ENCODE measurements around the gene ST6GAL2. TPM values are rescaled to one million over a fixed set of nuclear protein-coding genes. Genes with fewer than 3 reads are reported as not detected.

ST6GAL2 gene
- total and polyA plus RNA-seq, 4 donors, result 0.02 to 4.0 (median 0.55) TPM

- no peak for TF ChIP-seq CTCF (IDR thresholded peaks at IDR 0.05; ENCODE audit: control extremely low read depth, extremely low read depth)
These were observed 38.6 kb downstream of the ST6GAL2 start for GRCh38 chr2:106847366-106847765.

GRCh38 chr2:106845716-106846115 is 40.3 kb downstream of the ST6GAL2 start:
- TF ChIP-seq CTCF (IDR thresholded peaks at IDR 0.05; ENCODE audit: control extremely low read depth, extremely low read depth), result no peak
- Histone ChIP-seq H3K27ac (ENCODE audit: low read depth in 1 of 2, low read length in 1 of 2) (no peak overlapping the region), H3K9me3 (ENCODE audit: control insufficient read depth in 4 of 4, insufficient read depth in 3 of 4, low read length in 3 of 4) (no peaks in the 10 kb centered on the region), H3K4me1 (ENCODE audit: control insufficient read depth in 5 of 5, insufficient read depth in 5 of 5, low read length in 5 of 5) (peaks cover 0 to 8% (median 0%) of the 10 kb centered on the region in 5 donors), H3K4me3 (no peak overlapping the region), H3K9ac (ENCODE audit: insufficient read depth in 1 of 2, low read length in 2 of 2) (no peak overlapping the region), H3K36me3 (ENCODE audit: control insufficient read depth in 4 of 4, insufficient read depth in 4 of 4, low read length in 4 of 4) (no peaks in the 10 kb centered on the region), H3K27me3 (ENCODE audit: control insufficient read depth in 3 of 3, insufficient read depth in 3 of 3, low read length in 2 of 3) (no peaks in the 10 kb centered on the region)
- WGBS, 2 donors, result 94% methylated on average over 6 of the region's 6 CpGs
- no peak for DNase-seq
- no peak for ATAC-seq (ENCODE audit: insufficient read depth, low FRiP score)

More at GRCh38 chr2:106847366-106847765, 38.6 kb downstream of the ST6GAL2 start:
- H3K27ac ChIP-seq (ENCODE audit: low read depth in 1 of 2, low read length in 1 of 2), result no peak overlapping the region
- no peaks in the 10 kb centered on the region for H3K36me3 ChIP-seq (ENCODE audit: control insufficient read depth in 4 of 4, insufficient read depth in 4 of 4, low read length in 4 of 4)
- DNase-seq (no peak), ATAC-seq (ENCODE audit: insufficient read depth, low FRiP score) (no peak)
- H3K27me3 ChIP-seq (ENCODE audit: control insufficient read depth in 3 of 3, insufficient read depth in 3 of 3, low read length in 2 of 3), result no peaks in the 10 kb centered on the region
- H3K4me3 ChIP-seq, result no peak overlapping the region
- H3K9ac ChIP-seq (ENCODE audit: insufficient read depth in 1 of 2, low read length in 2 of 2), result no peak overlapping the region
- H3K4me1 ChIP-seq (ENCODE audit: control insufficient read depth in 5 of 5, insufficient read depth in 5 of 5, low read length in 5 of 5), result peaks cover 0 to 7% (median 0%) of the 10 kb centered on the region in 5 donors
- WGBS, 2 donors, result 72 to 92% methylated on average over 2 of the region's 2 CpGs
- H3K9me3 ChIP-seq (ENCODE audit: control insufficient read depth in 4 of 4, insufficient read depth in 3 of 4, low read length in 3 of 4), result no peaks in the 10 kb centered on the region

GRCh38 chr2:106843910-106844250 is 42.1 kb downstream of the ST6GAL2 start:
- TF ChIP-seq CTCF (IDR thresholded peaks at IDR 0.05; ENCODE audit: control extremely low read depth, extremely low read depth), result no peak
- Histone ChIP-seq H3K27ac (ENCODE audit: low read depth in 1 of 2, low read length in 1 of 2) (no peak overlapping the region), H3K4me1 (ENCODE audit: control insufficient read depth in 5 of 5, insufficient read depth in 5 of 5, low read length in 5 of 5) (peaks cover 0 to 11% (median 0%) of the 10 kb centered on the region in 5 donors), H3K9me3 (ENCODE audit: control insufficient read depth in 4 of 4, insufficient read depth in 3 of 4, low read length in 3 of 4) (no peaks in the 10 kb centered on the region), H3K4me3 (no peak overlapping the region), H3K27me3 (ENCODE audit: control insufficient read depth in 3 of 3, insufficient read depth in 3 of 3, low read length in 2 of 3) (no peaks in the 10 kb centered on the region), H3K36me3 (ENCODE audit: control insufficient read depth in 4 of 4, insufficient read depth in 4 of 4, low read length in 4 of 4) (no peaks in the 10 kb centered on the region), H3K9ac (ENCODE audit: insufficient read depth in 1 of 2, low read length in 2 of 2) (no peak overlapping the region)
- DNase-seq, result no peak
- no peak for ATAC-seq (ENCODE audit: insufficient read depth, low FRiP score)
- WGBS, 2 donors, result 94 to 99% methylated on average over 5 of the region's 5 CpGs
